Keratinocyte (primary cell): Measurements from ENCODE around the gene PARD3B. TPM values are rescaled to one million over a fixed set of nuclear protein-coding genes. Genes with fewer than 3 reads are reported as not detected.

Source experiments
- DNase-seq: peaks from one replicate; pipeline ENCODE4 v3.0.0-alpha.2; 2011; ENCODE audit warnings: low read depth, missing footprints, low spot score
- FAIRE-seq: peaks from 2 replicates; lab custom pipeline; 2011; peaks lifted over from hg19 to GRCh38; lab: Jason Lieb, UNC
- H2AFZ ChIP-seq: 2 replicates; pipeline ENCODE4 v1.6.0; 2012; ENCODE audit warnings: low read length, control low read depth, inconsistent platforms; ENCODE audit not compliant: control insufficient read depth
- H3K27ac ChIP-seq: 2 replicates; pipeline ENCODE4 v1.5.1; 2011; ENCODE audit warnings: low read length; ENCODE audit not compliant: control insufficient read depth, insufficient read depth
- H3K27me3 ChIP-seq: 3 replicates; pipeline ENCODE4 v1.6.0; 2011; ENCODE audit warnings: low read length; ENCODE audit not compliant: control insufficient read depth, insufficient read depth; ENCODE audit errors: extremely low read depth
- H3K36me3 ChIP-seq, 2 experiments: 2 replicates in 1 of 2; 3 replicates in 1 of 2; pipeline ENCODE4 v1.5.1; 2011; ENCODE audit warnings: low read length in 2 of 2, mild to moderate bottlenecking in 1 of 2; ENCODE audit not compliant: control insufficient read depth in 2 of 2, insufficient read depth in 2 of 2; ENCODE audit errors: extremely low read depth in 1 of 2
- H3K4me1 ChIP-seq: 3 replicates; pipeline ENCODE4 v1.5.1; 2011; ENCODE audit warnings: low read length; ENCODE audit not compliant: control insufficient read depth, insufficient read depth; ENCODE audit errors: extremely low read depth
- H3K4me2 ChIP-seq: 3 replicates; pipeline ENCODE4 v1.6.0; 2011; ENCODE audit warnings: low read depth, low read length; ENCODE audit not compliant: control insufficient read depth, insufficient read depth; ENCODE audit errors: extremely low read depth
- H3K4me3 ChIP-seq, 3 experiments: fragments of 200-600 bp in 1 of 3; sonication (generic) in 1 of 3; 2 replicates in 2 of 3; 3 replicates in 1 of 3; pipeline ENCODE4 v1.5.1; 2011 to 2016; ENCODE audit warnings: low read length in 3 of 3, mild to moderate bottlenecking in 3 of 3, control low read depth in 2 of 3, inconsistent platforms in 1 of 3, low read depth in 1 of 3, mixed read lengths in 1 of 3, mixed run types in 1 of 3, moderate library complexity in 1 of 3; ENCODE audit not compliant: control insufficient read depth in 2 of 3, insufficient read depth in 2 of 3; ENCODE audit errors: extremely low read depth in 1 of 3
- H3K79me2 ChIP-seq: 2 replicates; pipeline ENCODE4 v1.6.0; 2012; ENCODE audit warnings: low read length; ENCODE audit not compliant: control insufficient read depth, insufficient read depth
- H3K9ac ChIP-seq: 3 replicates; pipeline ENCODE4 v1.6.0; 2011; ENCODE audit warnings: low read length; ENCODE audit not compliant: control insufficient read depth, insufficient read depth; ENCODE audit errors: extremely low read depth
- H3K9me1 ChIP-seq: 3 replicates; pipeline ENCODE4 v1.6.0; 2011; ENCODE audit warnings: low read length; ENCODE audit not compliant: control insufficient read depth, insufficient read depth; ENCODE audit errors: extremely low read depth
- H3K9me3 ChIP-seq: 2 replicates; pipeline ENCODE4 v1.5.1; 2012; ENCODE audit warnings: low read depth, low read length; ENCODE audit not compliant: control insufficient read depth
- H4K20me1 ChIP-seq: 3 replicates; pipeline ENCODE4 v1.6.0; 2011; ENCODE audit warnings: low read length; ENCODE audit not compliant: control insufficient read depth, insufficient read depth; ENCODE audit errors: extremely low read depth
- EZH2 ChIP-seq: IDR thresholded peaks from one replicate; pipeline ENCODE4 v1.6.1; 2012; ENCODE audit warnings: inconsistent platforms, mild to moderate bottlenecking, low read length, moderate library complexity
- dilution Hi-C: fragments of 300-500 bp; cut with MboI; formaldehyde crosslinking; loops from one replicate; pipeline ENCODE4 v1.7.0; 2020; ENCODE audit warnings: low sequenced_read_pairs; ENCODE audit not compliant: extremely low pct_ligation_motif_present
- polyA plus RNA-seq, 5 experiments: library from polyadenylated mRNA; depleted of rRNA in 3 of 5; stranded (reverse) in 3 of 5; stranded (forward) in 1 of 5; unstranded in 1 of 5; fragments of >200 nt; gene quantifications; 1 replicate in 1 of 5; 2 replicates in 3 of 5; 3 replicates in 1 of 5; pipeline versions ENCODE4 v1.2.1 to v1.2.3, GENCODE V29; 2011 to 2012; ENCODE audit warnings: missing spikeins in 2 of 5, low read depth in 1 of 5, low replicate concordance in 1 of 5
- TF ChIP-seq, protein P1 (sequence below), 3 experiments: IDR thresholded peaks in 1 of 3; conservative IDR thresholded peaks in 1 of 3; optimal IDR thresholded peaks in 1 of 3; 2 replicates in 2 of 3; 3 replicates in 1 of 3; pipeline versions ENCODE3 to v1.5.1; 2011; ENCODE audit warnings: low read length in 3 of 3, mild to moderate bottlenecking in 3 of 3, moderate library complexity in 2 of 3, control low read depth in 1 of 3, inconsistent platforms in 1 of 3; ENCODE audit not compliant: insufficient read depth in 2 of 3; ENCODE audit errors: extremely low read depth in 1 of 3

PARD3B gene
- polyA plus RNA-seq, 1 donor (not counting 4 experiments of a cell fraction or from before 2014, with no cell fraction given): 1.2 TPM

DNA sequence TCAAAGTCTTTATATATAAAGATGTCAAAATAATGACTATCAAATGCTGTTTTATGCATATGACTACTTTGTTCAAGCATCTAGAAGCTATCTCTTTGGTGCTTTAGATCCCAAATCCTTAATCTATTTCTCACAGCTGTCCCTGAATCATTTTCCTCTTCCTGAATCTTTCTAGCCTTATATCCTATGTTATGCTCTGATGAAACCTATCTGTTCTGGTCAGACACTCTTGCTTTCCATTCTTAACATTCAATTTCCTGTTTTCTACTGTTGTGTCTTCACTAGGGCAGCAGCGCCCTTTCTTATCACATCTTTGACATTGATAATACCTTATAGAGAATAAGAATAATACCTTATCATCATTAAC is 6.3 kb upstream of the PARD3B start:
- Histone ChIP-seq H3K27me3 (no peaks in the 10 kb centered on the region), H3K9me1 (no peaks in the 10 kb centered on the region), H3K27ac (no peak overlapping the region), H3K9ac (no peak overlapping the region), H4K20me1 (no peaks in the 10 kb centered on the region), H2AFZ (no peak overlapping the region), H3K4me2 (no peak overlapping the region), H3K36me3 (no peaks in the 10 kb centered on the region), H3K79me2 (no peaks in the 10 kb centered on the region), H3K9me3 (no peaks in the 10 kb centered on the region), H3K4me3 (no peak overlapping the region), H3K4me1 (no peaks in the 10 kb centered on the region)
- dilution Hi-C loops: no loop called here
- TF ChIP-seq EZH2: no peak
- TF ChIP-seq, protein P1, sequence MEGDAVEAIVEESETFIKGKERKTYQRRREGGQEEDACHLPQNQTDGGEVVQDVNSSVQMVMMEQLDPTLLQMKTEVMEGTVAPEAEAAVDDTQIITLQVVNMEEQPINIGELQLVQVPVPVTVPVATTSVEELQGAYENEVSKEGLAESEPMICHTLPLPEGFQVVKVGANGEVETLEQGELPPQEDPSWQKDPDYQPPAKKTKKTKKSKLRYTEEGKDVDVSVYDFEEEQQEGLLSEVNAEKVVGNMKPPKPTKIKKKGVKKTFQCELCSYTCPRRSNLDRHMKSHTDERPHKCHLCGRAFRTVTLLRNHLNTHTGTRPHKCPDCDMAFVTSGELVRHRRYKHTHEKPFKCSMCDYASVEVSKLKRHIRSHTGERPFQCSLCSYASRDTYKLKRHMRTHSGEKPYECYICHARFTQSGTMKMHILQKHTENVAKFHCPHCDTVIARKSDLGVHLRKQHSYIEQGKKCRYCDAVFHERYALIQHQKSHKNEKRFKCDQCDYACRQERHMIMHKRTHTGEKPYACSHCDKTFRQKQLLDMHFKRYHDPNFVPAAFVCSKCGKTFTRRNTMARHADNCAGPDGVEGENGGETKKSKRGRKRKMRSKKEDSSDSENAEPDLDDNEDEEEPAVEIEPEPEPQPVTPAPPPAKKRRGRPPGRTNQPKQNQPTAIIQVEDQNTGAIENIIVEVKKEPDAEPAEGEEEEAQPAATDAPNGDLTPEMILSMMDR (optimal IDR thresholded peaks at IDR 0.05 in 1 of 3, IDR thresholded peaks at IDR 0.05 in 1 of 3, conservative IDR thresholded peaks at IDR 0.05 in 1 of 3; ENCODE audit: extremely low read depth in 1 of 3, insufficient read depth in 2 of 3, low read length in 3 of 3): no peak
- DNase-seq (no peak), FAIRE-seq (no peak)

DNA sequence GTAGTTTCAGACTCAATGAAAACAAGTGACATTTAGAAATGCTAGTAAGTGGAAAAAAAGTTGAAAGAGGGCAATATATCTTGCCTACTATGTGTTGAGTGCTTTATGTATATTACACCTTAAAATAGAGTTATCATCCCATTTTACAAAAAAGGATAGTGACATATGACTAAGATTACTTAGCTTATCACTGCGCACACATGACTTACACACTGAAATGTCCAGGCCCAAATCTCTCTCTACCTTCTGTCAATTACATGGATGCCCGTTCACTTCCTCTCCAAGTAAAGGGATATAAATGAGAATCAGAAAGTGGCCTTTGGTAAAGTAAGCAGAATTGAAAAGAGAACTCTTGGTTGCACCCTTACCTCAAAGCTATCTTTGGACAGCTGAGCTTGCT is 3.6 kb upstream of the PARD3B start:
- H3K4me1 ChIP-seq: peaks cover 7% of the 10 kb centered on the region
- TF ChIP-seq EZH2: no peak
- TF ChIP-seq, protein P1 (optimal IDR thresholded peaks at IDR 0.05 in 1 of 3, IDR thresholded peaks at IDR 0.05 in 1 of 3, conservative IDR thresholded peaks at IDR 0.05 in 1 of 3; ENCODE audit: extremely low read depth in 1 of 3, insufficient read depth in 2 of 3, low read length in 3 of 3): no peak

More for the DNA sequence above, 3.6 kb upstream of the PARD3B start:
- FAIRE-seq (no peak), DNase-seq (no peak)
- Histone ChIP-seq H3K9me1 (no peaks in the 10 kb centered on the region), H3K27ac (no peak overlapping the region), H3K36me3 (no peaks in the 10 kb centered on the region), H3K4me2 (no peak overlapping the region), H4K20me1 (no peaks in the 10 kb centered on the region), H3K27me3 (no peaks in the 10 kb centered on the region), H3K4me3 (no peak overlapping the region), H2AFZ (no peak overlapping the region), H3K79me2 (no peaks in the 10 kb centered on the region), H3K9me3 (no peaks in the 10 kb centered on the region), H3K9ac (no peak overlapping the region)
- dilution Hi-C loops: no loop called here
